ENCODE results near the gene SELENON.

The SELENON gene

DNA sequence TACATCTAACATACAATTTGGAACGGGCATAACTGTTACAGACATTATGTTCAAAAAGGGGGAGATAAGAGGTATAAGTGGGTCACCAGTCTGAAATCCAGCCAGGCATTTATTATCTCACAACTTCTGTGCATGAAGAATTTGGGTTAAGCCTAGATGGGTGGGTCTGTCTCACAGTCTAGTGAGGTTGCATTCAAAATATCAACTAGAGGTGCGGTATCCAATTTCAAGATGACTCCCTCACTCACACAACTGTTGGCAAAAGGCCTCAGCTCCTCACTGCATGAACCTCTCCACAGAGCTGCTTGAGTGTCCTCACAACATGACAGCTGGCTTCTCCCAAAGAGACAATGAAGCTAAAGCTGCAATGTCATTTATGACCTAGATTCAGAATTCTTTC is 54.6 kb downstream of the SELENON start:
- no peaks in the 10 kb centered on the region for H3K9me3 ChIP-seq (ENCODE audit: insufficient read depth, low read length)
- no peak overlapping the region for H3K4me3 ChIP-seq (ENCODE audit: insufficient read length, low read depth)
- DNase-seq (ENCODE audit: low read depth, low spot score) = no peak
- H3K36me3 ChIP-seq (ENCODE audit: insufficient read depth, insufficient read length, low read length) = peaks cover 6% of the 10 kb centered on the region
- TF ChIP-seq YY1 (IDR thresholded peaks at IDR 0.05; ENCODE audit: insufficient read depth, insufficient read length) = no peak
- no peak for TF ChIP-seq SUZ12 (IDR thresholded peaks at IDR 0.05; ENCODE audit: extremely low read depth, insufficient read depth, insufficient read length)
- no peak for TF ChIP-seq ZNF274 (IDR thresholded peaks at IDR 0.05; ENCODE audit: low read depth, low read length)
- no peaks in the 10 kb centered on the region for H3K4me1 ChIP-seq (ENCODE audit: insufficient read depth, insufficient read length)
- no peaks in the 10 kb centered on the region for H3K27me3 ChIP-seq (ENCODE audit: insufficient read depth, insufficient read length)
- no peak overlapping the region for H3K9ac ChIP-seq (ENCODE audit: insufficient read length, low read depth)

DNA sequence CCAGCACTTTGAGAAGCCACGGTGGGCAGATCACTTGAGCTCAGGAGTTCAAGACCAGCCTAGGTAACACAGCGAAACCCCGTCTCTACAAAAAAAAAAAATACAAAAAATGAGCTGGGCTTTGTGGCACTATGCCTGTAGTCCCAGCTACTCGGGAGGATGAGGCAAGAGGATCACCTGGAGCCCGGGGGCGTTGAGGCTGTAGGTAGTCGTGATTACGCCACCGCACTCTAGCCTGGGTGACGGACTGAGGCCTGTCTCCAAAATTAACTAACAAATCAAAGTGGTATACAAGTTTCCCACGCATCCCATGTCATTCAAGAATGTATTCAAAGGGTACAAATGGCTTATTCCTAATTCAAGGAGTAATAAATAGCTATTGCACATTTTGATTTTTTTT is 56.9 kb downstream of the SELENON start:
- H3K9ac ChIP-seq (ENCODE audit: insufficient read length, low read depth) = no peak overlapping the region
- no peak overlapping the region for H3K4me3 ChIP-seq (ENCODE audit: insufficient read length, low read depth)
- H3K4me1 ChIP-seq (ENCODE audit: insufficient read depth, insufficient read length) = no peaks in the 10 kb centered on the region
- no peaks in the 10 kb centered on the region for H3K27me3 ChIP-seq (ENCODE audit: insufficient read depth, insufficient read length)
- no peaks in the 10 kb centered on the region for H3K9me3 ChIP-seq (ENCODE audit: insufficient read depth, low read length)
- TF ChIP-seq ZNF274 (IDR thresholded peaks at IDR 0.05; ENCODE audit: low read depth, low read length) (no peak), SUZ12 (IDR thresholded peaks at IDR 0.05; ENCODE audit: extremely low read depth, insufficient read depth, insufficient read length) (no peak), YY1 (IDR thresholded peaks at IDR 0.05; ENCODE audit: insufficient read depth, insufficient read length) (no peak)
- H3K36me3 ChIP-seq (ENCODE audit: insufficient read depth, insufficient read length, low read length) = peaks cover 6% of the 10 kb centered on the region
- no peak for DNase-seq (ENCODE audit: low read depth, low spot score)

DNA sequence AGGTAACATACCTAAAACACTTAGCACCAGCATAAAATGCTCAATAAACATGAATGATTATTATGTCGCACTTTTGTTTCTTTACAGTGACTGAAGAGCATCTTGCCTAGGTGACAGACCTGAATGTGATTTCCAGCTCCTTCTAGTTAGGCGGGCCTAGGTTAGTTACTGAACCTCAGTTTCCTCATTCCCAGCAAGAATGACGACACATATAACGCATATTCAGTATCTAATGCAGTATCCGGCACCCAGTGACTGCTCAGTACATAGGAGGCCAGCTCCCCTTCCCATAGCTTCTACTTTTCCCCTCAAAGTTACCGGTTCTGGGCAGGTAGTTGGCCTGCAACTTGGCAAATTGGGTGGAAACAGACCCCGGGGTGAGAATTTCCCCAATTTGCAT is 58.5 kb downstream of the SELENON start:
- peaks cover 11% of the 10 kb centered on the region for H3K4me1 ChIP-seq (ENCODE audit: insufficient read depth, insufficient read length)
- H3K4me3 ChIP-seq (ENCODE audit: insufficient read length, low read depth) = peak overlapping the region; percentile 96
- H3K36me3 ChIP-seq (ENCODE audit: insufficient read depth, insufficient read length, low read length) = peaks cover 20% of the 10 kb centered on the region
- no peaks in the 10 kb centered on the region for H3K9me3 ChIP-seq (ENCODE audit: insufficient read depth, low read length)
- no peak for DNase-seq (ENCODE audit: low read depth, low spot score)
- TF ChIP-seq SUZ12 (IDR thresholded peaks at IDR 0.05; ENCODE audit: extremely low read depth, insufficient read depth, insufficient read length) (no peak), YY1 (IDR thresholded peaks at IDR 0.05; ENCODE audit: insufficient read depth, insufficient read length) (no peak), ZNF274 (IDR thresholded peaks at IDR 0.05; ENCODE audit: low read depth, low read length) (no peak)
- peak overlapping the region; percentile 96 for H3K9ac ChIP-seq (ENCODE audit: insufficient read length, low read depth)
- no peaks in the 10 kb centered on the region for H3K27me3 ChIP-seq (ENCODE audit: insufficient read depth, insufficient read length)

DNA sequence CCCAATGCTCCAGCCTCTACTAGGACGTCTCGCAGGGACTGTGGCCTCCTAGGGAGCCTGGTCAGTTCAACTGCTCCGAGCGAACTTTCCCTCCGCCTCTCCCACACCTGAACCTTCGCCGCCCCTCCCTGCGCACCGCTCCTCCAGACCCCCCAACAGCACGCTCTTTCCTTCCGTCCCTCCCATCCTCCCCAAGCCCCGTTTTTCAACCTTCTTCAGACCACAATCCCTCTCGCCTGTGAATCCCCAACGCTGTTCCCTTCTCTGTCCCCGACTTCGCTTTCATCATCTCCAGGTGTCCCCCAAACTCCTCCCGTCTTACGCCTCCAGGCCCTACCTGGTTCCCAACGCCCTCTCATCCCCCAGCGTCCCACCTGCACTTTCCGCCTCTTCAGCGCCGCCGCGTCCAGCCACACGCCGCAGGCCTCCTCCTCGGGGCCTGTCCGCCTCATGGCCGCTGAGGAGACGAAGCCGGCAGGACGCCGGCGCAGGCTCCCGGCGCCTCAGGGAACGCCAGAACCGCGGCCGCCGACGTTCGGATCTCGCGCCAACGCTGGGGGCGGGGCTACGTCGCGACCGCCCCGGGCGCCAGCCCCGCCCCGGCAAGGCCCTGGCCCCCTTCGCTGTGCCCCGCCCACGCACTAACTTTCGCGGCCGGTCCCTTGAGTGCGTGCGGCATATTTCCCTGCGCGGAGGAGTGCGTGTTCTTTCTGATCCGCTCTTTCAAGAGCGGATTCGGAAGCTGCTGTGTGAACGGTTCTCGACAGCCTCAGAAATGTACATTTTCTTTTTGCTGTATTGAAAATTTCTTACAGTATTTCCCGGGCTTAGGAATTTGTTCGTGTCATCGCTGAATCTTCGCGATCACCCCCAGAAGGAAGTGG is 59.2 kb downstream of the SELENON start, which contains the start of gene AUNIP:
Gene AUNIP (minus strand): TSS at position 552 of the 884 bp plus-strand sequence. CDS start 100 bp downstream, at position 452.
- DNase-seq (ENCODE audit: low read depth, low spot score) = peak; percentile 85
- H3K9me3 ChIP-seq (ENCODE audit: insufficient read depth, low read length) = no peaks in the 10 kb centered on the region
- peak within 1 kb of the TSS; percentile 96 for H3K4me3 ChIP-seq (ENCODE audit: insufficient read length, low read depth)
- TF ChIP-seq ZNF274 (IDR thresholded peaks at IDR 0.05; ENCODE audit: low read depth, low read length) (no peak), SUZ12 (IDR thresholded peaks at IDR 0.05; ENCODE audit: extremely low read depth, insufficient read depth, insufficient read length) (no peak), YY1 (IDR thresholded peaks at IDR 0.05; ENCODE audit: insufficient read depth, insufficient read length) (no peak)
- peaks cover 22% of the 10 kb centered on the region for H3K36me3 ChIP-seq (ENCODE audit: insufficient read depth, insufficient read length, low read length)
- peak within 1 kb of the TSS; percentile 96 for H3K9ac ChIP-seq (ENCODE audit: insufficient read length, low read depth)
- H3K4me1 ChIP-seq (ENCODE audit: insufficient read depth, insufficient read length) = peaks cover 11% of the 10 kb centered on the region
- no peaks in the 10 kb centered on the region for H3K27me3 ChIP-seq (ENCODE audit: insufficient read depth, insufficient read length)

GRCh38 chr1:25861316-25862286 is 61.6 kb downstream of the SELENON start:
- DNase-seq (ENCODE audit: low read depth, low spot score) = no peak
- Histone ChIP-seq H3K4me3 (ENCODE audit: insufficient read length, low read depth) (no peak overlapping the region), H3K9me3 (ENCODE audit: insufficient read depth, low read length) (no peaks in the 10 kb centered on the region), H3K36me3 (ENCODE audit: insufficient read depth, insufficient read length, low read length) (peaks cover 24% of the 10 kb centered on the region), H3K9ac (ENCODE audit: insufficient read length, low read depth) (peak overlapping the region; percentile 51), H3K4me1 (ENCODE audit: insufficient read depth, insufficient read length) (peaks cover 11% of the 10 kb centered on the region), H3K27me3 (ENCODE audit: insufficient read depth, insufficient read length) (no peaks in the 10 kb centered on the region)
- no peak for TF ChIP-seq ZNF274 (IDR thresholded peaks at IDR 0.05; ENCODE audit: low read depth, low read length)
- no peak for TF ChIP-seq YY1 (IDR thresholded peaks at IDR 0.05; ENCODE audit: insufficient read depth, insufficient read length)
- TF ChIP-seq SUZ12 (IDR thresholded peaks at IDR 0.05; ENCODE audit: extremely low read depth, insufficient read depth, insufficient read length) = no peak

- H3K9ac ChIP-seq (ENCODE audit: insufficient read length, low read depth) = peak overlapping the region; percentile 51
- no peak for DNase-seq (ENCODE audit: low read depth, low spot score)
- H3K27me3 ChIP-seq (ENCODE audit: insufficient read depth, insufficient read length) = no peaks in the 10 kb centered on the region
- peaks cover 21% of the 10 kb centered on the region for H3K36me3 ChIP-seq (ENCODE audit: insufficient read depth, insufficient read length, low read length)
- H3K4me3 ChIP-seq (ENCODE audit: insufficient read length, low read depth) = no peak overlapping the region
- no peak for TF ChIP-seq ZNF274 (IDR thresholded peaks at IDR 0.05; ENCODE audit: low read depth, low read length)
- no peak for TF ChIP-seq YY1 (IDR thresholded peaks at IDR 0.05; ENCODE audit: insufficient read depth, insufficient read length)
- no peak for TF ChIP-seq SUZ12 (IDR thresholded peaks at IDR 0.05; ENCODE audit: extremely low read depth, insufficient read depth, insufficient read length)
- no peaks in the 10 kb centered on the region for H3K9me3 ChIP-seq (ENCODE audit: insufficient read depth, low read length)
- peaks cover 20% of the 10 kb centered on the region for H3K4me1 ChIP-seq (ENCODE audit: insufficient read depth, insufficient read length)
Measured at GRCh38 chr1:25862785-25863485, 62.9 kb downstream of the SELENON start.
